Ovary (tissue), 9 donors: ENCODE results near the gene MAST4. TPM values are rescaled to one million over a fixed set of nuclear protein-coding genes. Genes with fewer than 3 reads are reported as not detected.

Source experiments
- DNase-seq, 5 donors: peaks; one replicate each; pipeline ENCODE4 v3.0.0-alpha.2; 2019 to 2020
- H3K27ac ChIP-seq, 2 donors: fragments of 200-600 bp; one replicate each; pipeline versions ENCODE4 v1.5.1 to v1.8.0; 2019 to 2022
- H3K27me3 ChIP-seq: fragments of 200-600 bp; one replicate; pipeline ENCODE4 v1.8.0; 2022
- H3K36me3 ChIP-seq: fragments of 200-600 bp; sonication (generic); one replicate; pipeline ENCODE4 v1.5.1; 2019
- H3K4me1 ChIP-seq: one replicate; pipeline ENCODE4 v1.8.1; 2013; ENCODE audit warnings: mild to moderate bottlenecking, moderate library complexity; ENCODE audit not compliant: insufficient read depth
- H3K4me3 ChIP-seq: fragments of 200-600 bp; sonication (generic); one replicate; pipeline ENCODE4 v1.5.1; 2017
- H3K9me3 ChIP-seq, 2 donors: fragments of 200-600 bp in 1 of 2; sonication (generic) in 1 of 2; one replicate each; pipeline versions ENCODE4 v1.5.1 to v1.8.1; 2013 to 2019; ENCODE audit warnings: mild to moderate bottlenecking in 1 of 2, moderate library complexity in 1 of 2
- CTCF ChIP-seq, 3 donors: fragments of 450-650 bp in 2 of 3; fragments of 200-600 bp in 1 of 3; IDR thresholded peaks; one replicate each; pipeline versions ENCODE4 v1.5.1 to v1.8.0; 2016 to 2022; ENCODE audit warnings: antibody characterized with exemption in 3 of 3, mild to moderate bottlenecking in 1 of 3
- EP300 ChIP-seq: sonication (generic); formaldehyde crosslinking; IDR thresholded peaks from one replicate; pipeline ENCODE4 v1.6.1; 2017; ENCODE audit warnings: antibody characterized with exemption
- POLR2A ChIP-seq: fragments of 450-650 bp; IDR thresholded peaks from one replicate; pipeline ENCODE4 v1.6.1; 2017; ENCODE audit warnings: antibody characterized with exemption, mild to moderate bottlenecking, moderate library complexity
- WGBS, 3 donors: extraction: QIAGEN DNeasy Blood & Tissue Kit in 1 of 3; methylation state at CpG; one replicate each; pipeline versions ENCODE4 v1.1.5 to v1.1.7; 2013 to 2017; 5-methylcytosine and 5-hydroxymethylcytosine counted together
- intact Hi-C, 4 donors: fragments of 100-400 bp; cut with DNase I; formaldehyde crosslinking; loops; one replicate each; pipeline versions ENCODE4 v1.11.0 to v1.15.1; 2022 to 2023
- polyA plus RNA-seq, 2 donors: library from polyadenylated mRNA; stranded (reverse); fragments of 200-250 nt in 1 of 2; fragments of 350-450 nt in 1 of 2; fragmentation: Illumina TruSeq in 1 of 2; extraction: RNeasy Lipid Tissue Mini Kit (QIAGEN cat#74804) in 1 of 2; gene quantifications; one replicate each; pipeline ENCODE4 v1.2.3, GENCODE V29; 2013 to 2014
- total RNA-seq, 7 donors: library from RNA; depleted of rRNA in 2 of 7; stranded (reverse); fragments of >200 nt in 2 of 7; fragmentation: NEBNext Ultra II Directional in 3 of 7; extraction: Animal tissue kit (Norgen Biotek cat#: 25700) in 3 of 7; gene quantifications; one replicate each; pipeline versions ENCODE4 v1.1.0 to v1.2.4, GENCODE V29; 2016 to 2023
- donor health status: DM: no; HTN: no; CAD: no; lungs with moderate emphysema.
- donor health status: DM: no; HTN: no; CAD: no.
- donor health status: Bipolar disorder and iron deficiency.
- donor health status: DM: yes; HTN: yes; CAD: no.
- donor health status: DM: no; HTN: no; CAD: no.
- donor health status: DM: yes; HTN: yes; CAD: no.

Gene MAST4
- total and polyA plus RNA-seq, 9 donors: 11.6 to 86.3 (median 57.6) TPM

- no peak for TF ChIP-seq CTCF (IDR thresholded peaks at IDR 0.05)
- no peak for TF ChIP-seq POLR2A
- no peak for TF ChIP-seq EP300
These were observed 594.7 kb downstream of the MAST4 start for GRCh38 chr5:67190861-67191260.

DNA sequence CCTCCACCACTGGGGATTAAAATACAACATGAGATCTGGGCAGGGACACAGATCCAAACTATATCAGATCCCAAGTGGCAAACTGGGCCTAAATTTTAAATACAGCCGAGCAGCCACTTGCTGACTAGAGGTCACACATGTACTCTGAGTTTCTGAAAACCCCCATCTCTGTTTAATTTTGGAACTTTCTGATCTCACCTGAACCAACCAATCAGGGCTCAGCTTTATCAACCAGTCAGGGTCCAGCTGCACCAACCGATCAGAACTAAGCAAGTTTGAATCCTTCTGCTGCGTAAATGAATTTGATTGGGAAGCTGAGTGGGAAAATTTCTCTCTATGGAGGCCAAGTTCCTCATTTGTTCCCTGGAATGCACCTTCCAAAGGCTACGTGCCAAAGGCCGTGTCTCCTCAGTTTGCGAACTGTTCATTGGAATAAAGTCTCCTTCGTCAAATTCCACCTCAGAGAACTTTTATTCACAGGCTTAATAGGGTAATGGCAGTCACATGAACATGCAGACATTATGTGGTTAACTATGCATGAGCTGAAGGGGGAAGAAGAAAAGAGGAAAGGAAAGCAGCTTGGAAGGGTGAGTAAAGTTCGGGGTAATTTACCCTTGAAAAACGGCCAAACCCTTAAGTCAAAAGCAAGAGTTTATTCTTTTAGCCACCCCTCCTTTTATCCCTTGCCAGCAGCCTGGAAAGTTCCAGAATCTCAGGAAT lies 596.7 kb downstream of the MAST4 start:
- intact Hi-C loops: loop anchor here in 1 of 4 donors (10.0 kb wide), 1 partner anchor 378 kb away; no protein-coding TSS in a partner anchor
- no peak overlapping the region for H3K4me3 ChIP-seq
- no peaks in the 10 kb centered on the region for H3K27me3 ChIP-seq
- H3K9me3 ChIP-seq: no peaks in the 10 kb centered on the region
- no peak for DNase-seq
- peak overlapping the region in 1 of 2 donors; percentile 33 for H3K27ac ChIP-seq
- peaks cover 3% of the 10 kb centered on the region for H3K4me1 ChIP-seq
- 40 to 54% (median 45%) methylated on average over 9 of the region's 9 CpGs for WGBS, 3 donors
- TF ChIP-seq CTCF (IDR thresholded peaks at IDR 0.05) (no peak), EP300 (no peak), POLR2A (no peak)
- no peaks in the 10 kb centered on the region for H3K36me3 ChIP-seq

More at GRCh38 chr5:67190861-67191260, 594.7 kb downstream of the MAST4 start:
- intact Hi-C loops: loop anchor here in 1 of 4 donors (10.0 kb wide), 1 partner anchor 376 kb away; no protein-coding TSS in a partner anchor
- H3K4me1 ChIP-seq: peaks cover 3% of the 10 kb centered on the region
- H3K27ac ChIP-seq: no peak overlapping the region
- no peaks in the 10 kb centered on the region for H3K36me3 ChIP-seq
- no peaks in the 10 kb centered on the region for H3K27me3 ChIP-seq
- H3K9me3 ChIP-seq: no peaks in the 10 kb centered on the region
- 23 to 29% (median 24%) methylated on average over 5 of the region's 5 CpGs for WGBS, 3 donors
- DNase-seq: no peak
- H3K4me3 ChIP-seq: no peak overlapping the region

GRCh38 chr5:67193439-67193807 lies 597.2 kb downstream of the MAST4 start:
- Histone ChIP-seq H3K27ac (peak overlapping the region in 1 of 2 donors; percentile 33), H3K27me3 (no peaks in the 10 kb centered on the region), H3K36me3 (no peaks in the 10 kb centered on the region), H3K9me3 (no peaks in the 10 kb centered on the region), H3K4me3 (no peak overlapping the region), H3K4me1 (peaks cover 3% of the 10 kb centered on the region)
- no peak for DNase-seq
- TF ChIP-seq POLR2A (no peak), EP300 (no peak), CTCF (IDR thresholded peaks at IDR 0.05) (no peak)
- intact Hi-C loops: loop anchor here in 1 of 4 donors (10.0 kb wide), 1 partner anchor 379 kb away; no protein-coding TSS in a partner anchor
- WGBS, 3 donors: 9 to 33% (median 16%) methylated on average over 2 of the region's 2 CpGs

DNA sequence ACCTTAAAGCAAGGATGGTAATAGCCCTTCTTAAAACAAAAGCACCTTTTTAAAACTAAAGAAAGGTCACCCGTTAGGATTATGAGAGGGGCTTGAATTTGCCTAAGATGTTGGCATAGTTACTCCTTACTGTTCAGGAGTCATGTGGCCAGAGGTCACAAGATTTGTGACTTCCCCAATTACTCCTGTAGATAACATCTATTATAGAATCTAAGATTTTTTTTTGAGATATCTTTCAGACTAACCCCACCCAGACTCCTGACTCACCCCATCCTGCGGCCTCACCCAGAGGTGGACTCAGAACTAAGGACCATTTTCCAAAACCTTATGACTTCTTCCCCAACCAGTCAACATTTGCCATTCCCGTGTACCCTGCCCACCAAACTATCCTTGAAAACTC lies 598.0 kb downstream of the MAST4 start:
- TF ChIP-seq POLR2A: no peak
- TF ChIP-seq CTCF (IDR thresholded peaks at IDR 0.05): no peak
- no peak for TF ChIP-seq EP300
- intact Hi-C loops: loop anchor here in 1 of 4 donors (10.0 kb wide), 1 partner anchor 379 kb away; no protein-coding TSS in a partner anchor
- Histone ChIP-seq H3K9me3 (no peaks in the 10 kb centered on the region), H3K4me3 (no peak overlapping the region), H3K36me3 (no peaks in the 10 kb centered on the region), H3K27me3 (no peaks in the 10 kb centered on the region), H3K27ac (no peak overlapping the region), H3K4me1 (peaks cover 3% of the 10 kb centered on the region)
- no peak for DNase-seq
- WGBS, 3 donors: 93 to 97% (median 94%) methylated on average over 3 of the region's 3 CpGs
